ENCODE data around the gene HOMER2.

HOMER2 gene

GRCh38 chr15:82930461-82930860 lies 22.1 kb downstream of the HOMER2 start:
- no peak for DNase-seq

GRCh38 chr15:82928711-82929110 lies 23.8 kb downstream of the HOMER2 start:
- DNase-seq, result no peak

- DNase-seq, result no peak
Measured at GRCh38 chr15:82923744-82924143, 28.8 kb downstream of the HOMER2 start.

GRCh38 chr15:82922737-82923136 lies 29.8 kb downstream of the HOMER2 start:
- no peak for DNase-seq

- no peak for DNase-seq
Measured at GRCh38 chr15:82921939-82922338, 30.6 kb downstream of the HOMER2 start.

- no peak for DNase-seq
Measured at GRCh38 chr15:82921242-82921641, 31.3 kb downstream of the HOMER2 start.

GRCh38 chr15:82919231-82919886 lies 33.2 kb downstream of the HOMER2 start:
- no peak for DNase-seq

GRCh38 chr15:82918607-82919230 lies 33.8 kb downstream of the HOMER2 start:
- DNase-seq, result no peak

- DNase-seq, result no peak
Measured at GRCh38 chr15:82918162-82918561, 34.4 kb downstream of the HOMER2 start.

GRCh38 chr15:82917249-82917648 lies 35.3 kb downstream of the HOMER2 start:
- no peak for DNase-seq

GRCh38 chr15:82916161-82916952 lies 36.2 kb downstream of the HOMER2 start:
- DNase-seq, result no peak

GRCh38 chr15:82914396-82914795 lies 38.1 kb downstream of the HOMER2 start:
- no peak for DNase-seq

- no peak for DNase-seq
Measured at GRCh38 chr15:82911458-82911857, 41.1 kb downstream of the HOMER2 start.

- DNase-seq, result no peak
Measured at GRCh38 chr15:82910721-82911120, 41.8 kb downstream of the HOMER2 start.

- DNase-seq, result no peak
Measured at GRCh38 chr15:82909080-82909815, 43.3 kb downstream of the HOMER2 start.

- DNase-seq, result no peak
Measured at GRCh38 chr15:82907350-82907749, 45.2 kb downstream of the HOMER2 start.

- no peak for DNase-seq
Measured at GRCh38 chr15:82904574-82904973, 47.9 kb downstream of the HOMER2 start.

GRCh38 chr15:82903511-82903910 lies 49.0 kb downstream of the HOMER2 start:
- no peak for DNase-seq

- DNase-seq, result no peak
Measured at GRCh38 chr15:82901114-82901805, 51.3 kb downstream of the HOMER2 start.

GRCh38 chr15:82900511-82901060 lies 51.9 kb downstream of the HOMER2 start:
- no peak for DNase-seq

GRCh38 chr15:82898961-82899360 lies 53.6 kb downstream of the HOMER2 start:
- no peak for DNase-seq

- no peak for DNase-seq
Measured at GRCh38 chr15:82895983-82896382, 56.5 kb downstream of the HOMER2 start.

Measured in right kidney (tissue), 1 donor.